Stomach (tissue), 9 donors: ENCODE results near the gene KRTAP10-5. TPM values are rescaled to one million over a fixed set of nuclear protein-coding genes. Genes with fewer than 3 reads are reported as not detected.

ENCODE experiments used
- DNase-seq, 2 donors: peaks; one replicate each; pipeline versions ENCODE4 v3.0.0 to v3.0.0-alpha.2; 2013 to 2019
- H3K27ac ChIP-seq, 5 donors: fragments of 200-600 bp in 4 of 5; sonication (generic) in 4 of 5; one replicate each; pipeline ENCODE4 v1.5.1; 2013 to 2019; ENCODE audit warnings: mild to moderate bottlenecking in 1 of 5, moderate library complexity in 1 of 5
- H3K27me3 ChIP-seq, 3 donors: fragments of 200-600 bp; sonication (generic); one replicate each; pipeline ENCODE4 v1.5.1; 2017 to 2019; ENCODE audit warnings: mixed run types in 1 of 3
- H3K36me3 ChIP-seq, 4 donors: fragments of 200-600 bp; sonication (generic); 1 replicate in 3 of 4; 2 replicates in 1 of 4; pipeline ENCODE4 v1.5.1; 2016 to 2019
- H3K4me1 ChIP-seq, 4 donors: fragments of 200-600 bp; sonication (generic); one replicate each; pipeline ENCODE4 v1.5.1; 2016 to 2019
- H3K4me3 ChIP-seq, 4 donors: fragments of 200-600 bp; sonication (generic) in 3 of 4; one replicate each; pipeline ENCODE4 v1.5.1; 2016 to 2019; ENCODE audit warnings: mild to moderate bottlenecking in 1 of 4
- H3K9me3 ChIP-seq, 4 donors: fragments of 200-600 bp; sonication (generic); one replicate each; pipeline ENCODE4 v1.5.1; 2016 to 2019
- CTCF ChIP-seq, 7 experiments: fragments of 450-650 bp in 4 of 7; fragments of 200-600 bp in 3 of 7; sonication (generic) in 3 of 7; IDR thresholded peaks; one replicate each; pipeline ENCODE4 v1.5.1; 2016 to 2019; ENCODE audit warnings: antibody characterized with exemption in 7 of 7, control low read depth in 2 of 7, mild to moderate bottlenecking in 1 of 7
- EP300 ChIP-seq: sonication (generic); formaldehyde crosslinking; IDR thresholded peaks from one replicate; pipeline ENCODE4 v1.6.1; 2017; ENCODE audit warnings: antibody characterized with exemption
- POLR2A ChIP-seq, 4 donors: fragments of 450-650 bp; IDR thresholded peaks; one replicate each; pipeline ENCODE4 v1.6.1; 2016; ENCODE audit warnings: antibody characterized with exemption in 4 of 4, control low read depth in 2 of 4, mild to moderate bottlenecking in 1 of 4, moderate library complexity in 1 of 4
- POLR2AphosphoS5 ChIP-seq, 3 donors: sonication (generic); formaldehyde crosslinking; IDR thresholded peaks; one replicate each; pipeline ENCODE4 v1.6.1; 2016; ENCODE audit warnings: antibody characterized with exemption in 3 of 3
- WGBS, 5 donors: extraction: QIAGEN DNeasy Blood & Tissue Kit in 3 of 5; methylation state at CpG; one replicate each; pipeline versions ENCODE4 v1.1.5 to v1.1.7; 2013 to 2018; 5-methylcytosine and 5-hydroxymethylcytosine counted together
- intact Hi-C: fragments of 100-400 bp; cut with DNase I; formaldehyde crosslinking; loops from one replicate; pipeline ENCODE4 v1.15.1; 2023; ENCODE audit warnings: low total_unique reads
- polyA plus RNA-seq, 3 donors: library from polyadenylated mRNA; stranded (reverse); fragments of 200-250 nt; gene quantifications; one replicate each; pipeline ENCODE4 v1.2.3, GENCODE V29; 2013
- total RNA-seq, 5 donors: library from RNA; depleted of rRNA; stranded (reverse); fragments of >200 nt; gene quantifications; one replicate each; pipeline versions ENCODE4 v1.1.0 to v1.2.3, GENCODE V29; 2014 to 2016
- donor health status: healthy with polysubstance abuse.
- donor health status: Bipolar disorder and iron deficiency.
- donor health status: healthy.

The KRTAP10-5 gene
- total and polyA plus RNA-seq, 8 donors = 0.10 TPM; not detected in 7

- Histone ChIP-seq H3K4me1 (no peaks in the 10 kb centered on the region), H3K27me3 (peaks cover 0 to 51% (median 6%) of the 10 kb centered on the region in 3 donors), H3K9me3 (no peaks in the 10 kb centered on the region), H3K27ac (no peak overlapping the region), H3K36me3 (no peaks in the 10 kb centered on the region), H3K4me3 (no peak overlapping the region)
- TF ChIP-seq EP300 = no peak
- no peak for TF ChIP-seq CTCF (IDR thresholded peaks at IDR 0.05)
- TF ChIP-seq POLR2A (IDR thresholded peaks at IDR 0.05) = no peak
- no peak for TF ChIP-seq POLR2AphosphoS5 (IDR thresholded peaks at IDR 0.05)
- intact Hi-C loops = no loop called here
- no peak for DNase-seq
- WGBS, 5 donors = 46 to 63% (median 57%) methylated on average over 2 to 7 of the region's 7 CpGs
Observed at GRCh38 chr21:44535963-44536362, 44.4 kb downstream of the KRTAP10-5 start.

DNA sequence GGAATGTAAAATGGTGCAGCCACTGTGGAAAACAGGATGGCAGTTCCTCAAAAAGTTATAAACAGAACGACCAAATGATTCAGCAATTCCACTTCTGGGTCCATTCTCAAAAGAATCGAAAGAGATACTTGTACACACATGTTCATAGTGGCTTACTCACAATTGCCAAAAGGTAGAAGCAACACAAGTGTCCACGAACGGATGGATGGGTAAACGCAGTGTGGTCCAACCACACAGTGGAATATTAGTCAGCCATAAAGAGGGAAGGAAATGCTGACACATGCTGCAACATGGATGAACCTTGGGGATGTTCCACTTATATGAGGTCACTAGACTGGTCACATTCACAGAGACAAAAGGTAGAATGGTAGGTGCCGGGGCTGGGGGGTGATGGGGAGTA, 45.7 kb downstream of the KRTAP10-5 start:
- no peak overlapping the region for H3K4me3 ChIP-seq
- no peaks in the 10 kb centered on the region for H3K9me3 ChIP-seq
- H3K4me1 ChIP-seq = no peaks in the 10 kb centered on the region
- TF ChIP-seq POLR2A (IDR thresholded peaks at IDR 0.05) (no peak), POLR2AphosphoS5 (IDR thresholded peaks at IDR 0.05) (no peak), CTCF (IDR thresholded peaks at IDR 0.05) (no peak), EP300 (no peak)
- 88 to 93% (median 90%) methylated on average over 6 of the region's 6 CpGs for WGBS, 5 donors
- peaks cover 0 to 55% (median 6%) of the 10 kb centered on the region in 3 donors for H3K27me3 ChIP-seq
- no peaks in the 10 kb centered on the region for H3K36me3 ChIP-seq
- intact Hi-C loops = no loop called here
- H3K27ac ChIP-seq = no peak overlapping the region
- DNase-seq = no peak

DNA sequence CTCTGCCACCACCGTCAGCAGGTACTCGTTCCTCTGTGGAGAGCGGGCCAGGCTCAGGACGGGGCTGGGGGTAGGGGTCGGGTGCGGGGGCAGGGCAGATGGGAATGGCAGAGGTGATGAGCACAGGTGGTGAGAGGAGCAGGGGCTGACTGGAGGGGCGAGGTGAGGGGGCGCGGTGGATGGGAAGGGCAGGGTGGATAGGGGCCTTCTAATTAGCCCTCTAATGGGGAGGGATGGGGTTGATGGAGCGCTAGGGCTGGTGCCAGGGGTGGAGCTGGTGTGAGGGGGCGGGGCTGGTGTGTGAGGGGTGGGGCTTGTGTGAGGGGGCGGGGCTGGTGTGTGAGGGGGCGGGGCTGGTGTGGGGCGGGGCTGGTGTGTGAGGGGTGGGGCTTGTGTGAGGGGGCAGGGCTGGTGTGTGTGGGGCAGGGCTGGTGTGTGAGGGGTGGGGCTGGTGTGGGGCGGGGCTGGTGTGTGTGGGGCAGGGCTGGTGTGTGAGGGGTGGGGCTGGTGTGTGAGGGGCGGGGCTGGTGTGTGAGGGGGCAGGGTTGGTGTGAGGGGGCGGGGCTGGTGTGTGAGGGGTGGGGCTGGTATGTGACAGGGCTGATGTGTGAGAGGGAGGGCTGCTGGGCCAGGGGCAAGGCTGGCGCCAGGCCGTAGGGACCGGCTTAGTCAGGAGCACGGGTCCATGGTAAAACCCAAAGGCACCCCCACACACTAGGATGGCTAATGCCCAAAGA, 46.3 kb downstream of the KRTAP10-5 start:
- intact Hi-C loops = no loop called here
- Histone ChIP-seq H3K9me3 (no peaks in the 10 kb centered on the region), H3K27me3 (peaks cover 0 to 56% (median 2%) of the 10 kb centered on the region in 3 donors), H3K4me1 (no peaks in the 10 kb centered on the region), H3K36me3 (no peaks in the 10 kb centered on the region), H3K27ac (no peak overlapping the region), H3K4me3 (no peak overlapping the region)
- 87 to 93% (median 90%) methylated on average over 15 to 21 of the region's 21 CpGs for WGBS, 5 donors
- DNase-seq = no peak
- no peak for TF ChIP-seq POLR2A (IDR thresholded peaks at IDR 0.05)
- no peak for TF ChIP-seq EP300
- no peak for TF ChIP-seq POLR2AphosphoS5 (IDR thresholded peaks at IDR 0.05)
- TF ChIP-seq CTCF (IDR thresholded peaks at IDR 0.05) = no peak

GRCh38 chr21:44533121-44533890, 47.1 kb downstream of the KRTAP10-5 start:
- TF ChIP-seq POLR2A (IDR thresholded peaks at IDR 0.05) (no peak), CTCF (IDR thresholded peaks at IDR 0.05) (no peak), POLR2AphosphoS5 (IDR thresholded peaks at IDR 0.05) (no peak), EP300 (no peak)
- Histone ChIP-seq H3K4me1 (no peaks in the 10 kb centered on the region), H3K4me3 (no peak overlapping the region), H3K9me3 (no peaks in the 10 kb centered on the region), H3K27ac (no peak overlapping the region), H3K27me3 (peaks cover 0 to 50% (median 0%) of the 10 kb centered on the region in 3 donors), H3K36me3 (no peaks in the 10 kb centered on the region)
- intact Hi-C loops = no loop called here
- 88 to 91% (median 90%) methylated on average over 37 of the region's 37 CpGs for WGBS, 5 donors
- no peak for DNase-seq
